Smooth muscle cell (in vitro differentiated cells): ENCODE measurements around the gene SPAG5. TPM values are rescaled to one million over a fixed set of nuclear protein-coding genes. Genes with fewer than 3 reads are reported as not detected.

Experiments
- DNase-seq: peaks from one replicate; lab custom pipeline; 2025; ENCODE audit not compliant: unreplicated experiment; lab: John Stamatoyannopoulos, UW
- H2AFZ ChIP-seq: fragments of 200-600 bp; sonication (generic); 2 replicates; pipeline ENCODE4 v1.6.0; 2016; ENCODE audit warnings: antibody characterized with exemption, low read depth, mild to moderate bottlenecking
- H3F3A ChIP-seq: fragments of 200-600 bp; sonication (generic); 2 replicates; pipeline ENCODE4 v1.6.0; 2017; ENCODE audit warnings: antibody characterized with exemption, low read depth
- H3K27ac ChIP-seq: fragments of 200-600 bp; sonication (generic); 2 replicates; pipeline ENCODE4 v1.5.1; 2016; ENCODE audit warnings: low read depth, mild to moderate bottlenecking
- H3K27me3 ChIP-seq: fragments of 200-600 bp; sonication (generic); 2 replicates; pipeline ENCODE4 v1.6.1; 2016; ENCODE audit warnings: low read depth, mild to moderate bottlenecking
- H3K36me3 ChIP-seq: fragments of 200-600 bp; sonication (generic); 2 replicates; pipeline ENCODE4 v1.5.1; 2016; ENCODE audit warnings: low read depth
- H3K4me1 ChIP-seq: fragments of 200-600 bp; sonication (generic); 2 replicates; pipeline ENCODE4 v1.5.1; 2016; ENCODE audit warnings: low read depth
- H3K4me2 ChIP-seq: fragments of 200-600 bp; sonication (generic); 2 replicates; pipeline ENCODE4 v1.6.0; 2016; ENCODE audit warnings: mild to moderate bottlenecking
- H3K4me3 ChIP-seq: fragments of 200-600 bp; sonication (generic); 2 replicates; pipeline ENCODE4 v1.5.1; 2016; ENCODE audit warnings: mild to moderate bottlenecking
- H3K79me2 ChIP-seq: fragments of 200-600 bp; sonication (generic); 2 replicates; pipeline ENCODE4 v1.6.0; 2016; ENCODE audit warnings: low read depth, mild to moderate bottlenecking
- H3K9ac ChIP-seq: fragments of 200-600 bp; sonication (generic); 2 replicates; pipeline ENCODE4 v1.6.0; 2016; ENCODE audit warnings: low read depth
- H3K9me3 ChIP-seq: fragments of 200-600 bp; sonication (generic); replicated peaks from 2 replicates; pipeline ENCODE4 v1.5.1; 2016; ENCODE audit warnings: low read depth
- H4K20me1 ChIP-seq: fragments of 200-600 bp; sonication (generic); 2 replicates; pipeline ENCODE4 v1.6.0; 2016; ENCODE audit warnings: low read depth
- CTCF ChIP-seq: fragments of 200-600 bp; sonication (generic); IDR thresholded peaks from 2 replicates; pipeline ENCODE4 v1.5.1; 2017; ENCODE audit warnings: borderline replicate concordance, mild to moderate bottlenecking, antibody characterized with exemption; ENCODE audit not compliant: insufficient read depth, poor library complexity, severe bottlenecking
- WGBS: methylation state at CpG from one replicate; pipeline ENCODE4 v1.1.7; 2016; ENCODE audit warnings: low lambda C conversion rate; 5-methylcytosine and 5-hydroxymethylcytosine counted together
- polyA plus RNA-seq: library from polyadenylated mRNA; unstranded; fragments of >200 nt; fragmentation: Nextera tagmentation; extraction: Ambion mirVana; gene quantifications from 2 replicates; pipeline ENCODE4 v1.2.1, GENCODE V29; 2016
- total RNA-seq: library from RNA; depleted of rRNA; stranded (reverse); fragments of >200 nt; gene quantifications from 2 replicates; pipeline ENCODE4 v1.2.3, GENCODE V29; 2014

Gene SPAG5
- total and polyA plus RNA-seq, 2 experiments from 2014 or later = 13.9 to 19.8 TPM

GRCh38 chr17:28567604-28568003 is 31.2 kb downstream of the SPAG5 start:
- peaks cover 6% of the 10 kb centered on the region for H3K4me1 ChIP-seq
- no peaks in the 10 kb centered on the region for H3K27me3 ChIP-seq
- DNase-seq = no peak
- no peak overlapping the region for H3K4me3 ChIP-seq
- no peak overlapping the region for H3K9ac ChIP-seq
- H2AFZ ChIP-seq = no peak overlapping the region
- no peaks in the 10 kb centered on the region for H3F3A ChIP-seq
- no peaks in the 10 kb centered on the region for H3K9me3 ChIP-seq
- H3K79me2 ChIP-seq = peaks cover 33% of the 10 kb centered on the region
- WGBS = 91% methylated on average over 3 of the region's 3 CpGs
- no peaks in the 10 kb centered on the region for H3K36me3 ChIP-seq
- peaks cover 15% of the 10 kb centered on the region for H4K20me1 ChIP-seq
- TF ChIP-seq CTCF = no peak
- H3K27ac ChIP-seq = no peak overlapping the region
- H3K4me2 ChIP-seq = no peak overlapping the region

GRCh38 chr17:28563475-28563874 is 35.4 kb downstream of the SPAG5 start:
- peaks cover 12% of the 10 kb centered on the region for H4K20me1 ChIP-seq

GRCh38 chr17:28555022-28555421 is 43.8 kb downstream of the SPAG5 start:
- Histone ChIP-seq H3K4me2 (no peak overlapping the region), H3K9ac (no peak overlapping the region)
- 98% methylated on average over 3 of the region's 3 CpGs for whole genome bisulfite sequencing

More at GRCh38 chr17:28563475-28563874, 35.4 kb downstream of the SPAG5 start:
- Histone ChIP-seq H3K9ac (no peak overlapping the region), H3K27me3 (no peaks in the 10 kb centered on the region), H2AFZ (no peak overlapping the region), H3K9me3 (no peaks in the 10 kb centered on the region), H3K4me2 (no peak overlapping the region), H3K36me3 (no peaks in the 10 kb centered on the region), H3F3A (no peaks in the 10 kb centered on the region), H3K4me3 (no peak overlapping the region), H3K27ac (no peak overlapping the region), H3K4me1 (no peaks in the 10 kb centered on the region), H3K79me2 (peaks cover 9% of the 10 kb centered on the region)
- 96% methylated on average over 3 of the region's 3 CpGs for WGBS
- no peak for TF ChIP-seq CTCF
- no peak for DNase-seq

More at GRCh38 chr17:28555022-28555421, 43.8 kb downstream of the SPAG5 start:
- no peaks in the 10 kb centered on the region for H3K27me3 ChIP-seq
- no peak for TF ChIP-seq CTCF
- peaks cover 11% of the 10 kb centered on the region for H3K4me1 ChIP-seq
- no peak overlapping the region for H2AFZ ChIP-seq
- no peak for DNase-seq
- H3K27ac ChIP-seq = no peak overlapping the region
- H3K79me2 ChIP-seq = peaks cover 9% of the 10 kb centered on the region
- peaks cover 18% of the 10 kb centered on the region for H4K20me1 ChIP-seq
- H3K4me3 ChIP-seq = no peak overlapping the region
- H3K9me3 ChIP-seq = no peaks in the 10 kb centered on the region
- no peaks in the 10 kb centered on the region for H3K36me3 ChIP-seq
- no peaks in the 10 kb centered on the region for H3F3A ChIP-seq
